HUDEP-2 (cell line): Measurements from ENCODE around the gene LYSMD4.

Source experiments
- DNase-seq, 76 experiments: peaks; one replicate each; lab custom pipeline; 2025; ENCODE audit not compliant: unreplicated experiment in 76 of 76; lab: John Stamatoyannopoulos, UW

The LYSMD4 gene

DNA sequence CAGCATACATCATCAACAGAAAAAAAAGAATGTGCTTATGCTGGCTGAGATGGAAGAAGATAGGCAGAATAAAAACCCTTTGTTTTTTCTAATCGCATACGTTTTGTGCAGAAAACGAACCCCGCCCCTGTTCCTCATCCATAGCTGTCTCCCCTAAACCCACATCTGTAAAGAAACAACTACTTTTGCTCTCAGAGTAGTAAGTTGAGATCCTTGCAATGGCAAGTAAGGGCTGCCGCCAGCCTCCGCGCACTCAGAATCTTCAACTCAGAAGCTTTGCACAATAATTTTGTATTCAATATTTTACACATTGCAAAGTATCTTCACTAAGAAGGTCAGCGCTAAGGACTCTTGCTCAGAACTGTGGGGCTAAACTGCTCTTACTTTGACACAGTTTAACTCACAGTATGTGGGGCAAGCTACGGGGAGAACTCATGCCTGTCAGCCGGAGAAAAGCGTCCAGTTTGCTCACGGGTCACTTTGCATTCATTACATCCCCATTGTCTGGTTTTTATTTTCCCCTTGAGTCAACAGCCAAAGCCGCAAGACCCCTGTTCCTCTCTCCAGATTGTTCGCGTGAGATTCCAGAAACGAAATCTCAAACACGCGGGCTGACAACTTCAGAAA lies 1.0 kb downstream of the LYSMD4 start:
- DNase-seq = no peak

DNA sequence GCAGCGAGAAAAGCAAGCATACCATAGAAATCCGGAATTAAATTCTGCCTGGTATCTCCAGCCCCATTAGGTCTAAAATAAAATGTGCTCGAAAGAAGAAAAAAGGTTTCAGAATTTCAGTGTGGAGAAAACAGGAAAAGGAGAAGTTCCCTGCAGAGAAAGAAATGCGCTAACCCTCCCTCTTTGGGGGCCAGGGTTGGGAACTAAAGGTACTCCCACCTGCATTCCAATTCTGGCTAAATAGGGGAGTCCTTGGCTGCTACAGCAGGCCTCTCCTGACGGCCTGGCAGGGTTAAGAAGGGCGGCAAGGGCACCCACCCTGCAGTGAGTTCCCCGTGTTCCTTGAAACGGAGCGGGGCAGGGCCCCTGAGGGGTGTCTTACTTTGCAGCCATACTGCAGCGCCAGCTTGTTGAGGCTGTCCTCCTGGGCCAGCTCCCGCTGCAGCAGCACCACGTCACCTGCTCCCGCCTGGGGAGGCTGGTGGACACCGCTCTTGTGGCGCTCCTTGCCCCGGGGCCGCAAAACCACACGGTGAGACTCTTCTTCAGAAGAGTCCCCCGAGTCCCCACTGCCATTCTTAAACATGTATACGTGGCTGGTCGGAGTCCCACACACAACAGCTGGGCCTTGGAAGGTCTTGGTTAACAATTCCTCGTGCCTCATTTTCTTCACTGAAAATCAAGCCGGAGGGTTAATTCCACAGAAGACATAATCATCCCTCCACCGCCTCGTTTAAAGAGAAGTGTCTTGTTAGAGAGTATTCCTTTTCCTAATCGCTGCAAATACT lies 1.7 kb downstream of the LYSMD4 start:
- DNase-seq = no peak

DNA sequence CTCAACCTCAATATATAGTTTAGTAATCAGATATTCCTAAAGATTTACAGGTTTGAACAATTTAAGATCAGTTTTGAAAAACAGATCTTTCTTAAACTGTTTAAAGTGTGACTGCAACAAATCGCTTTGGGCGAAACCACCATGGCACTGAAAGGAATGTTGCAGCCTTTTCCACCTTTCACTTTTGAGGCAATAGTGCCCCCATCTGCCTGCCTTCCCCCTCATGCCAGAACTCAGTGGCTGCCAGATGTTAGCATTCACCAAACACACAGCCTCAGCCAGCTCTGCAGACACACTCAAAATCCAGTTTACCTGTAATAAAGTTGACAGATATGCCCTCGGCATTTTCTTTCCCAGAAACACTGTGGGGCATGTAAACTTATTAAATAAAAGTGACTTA lies 3.3 kb downstream of the LYSMD4 start:
- peak in 5 of 76 experiments; percentile 3 to 14 (median 6) for DNase-seq

DNA sequence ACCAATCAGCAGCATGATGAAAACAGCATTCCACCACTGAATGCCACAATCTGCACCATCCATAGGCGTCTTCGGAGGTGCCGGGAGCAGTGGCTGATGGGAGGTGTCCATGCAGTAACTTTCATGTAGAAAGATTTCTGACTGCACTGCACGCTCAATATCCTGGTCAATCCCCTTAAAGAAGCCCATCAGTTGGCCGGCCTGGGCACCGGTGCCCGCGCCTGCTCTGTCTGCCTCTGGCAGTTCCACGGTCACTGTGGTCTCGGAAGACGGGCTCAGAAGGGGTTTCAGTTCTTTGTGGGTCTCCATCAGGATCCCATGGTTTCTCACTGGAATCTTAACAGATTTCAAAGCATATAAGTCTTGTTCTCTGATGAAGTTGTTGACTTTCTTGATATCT lies 3.9 kb downstream of the LYSMD4 start:
- DNase-seq = no peak

DNA sequence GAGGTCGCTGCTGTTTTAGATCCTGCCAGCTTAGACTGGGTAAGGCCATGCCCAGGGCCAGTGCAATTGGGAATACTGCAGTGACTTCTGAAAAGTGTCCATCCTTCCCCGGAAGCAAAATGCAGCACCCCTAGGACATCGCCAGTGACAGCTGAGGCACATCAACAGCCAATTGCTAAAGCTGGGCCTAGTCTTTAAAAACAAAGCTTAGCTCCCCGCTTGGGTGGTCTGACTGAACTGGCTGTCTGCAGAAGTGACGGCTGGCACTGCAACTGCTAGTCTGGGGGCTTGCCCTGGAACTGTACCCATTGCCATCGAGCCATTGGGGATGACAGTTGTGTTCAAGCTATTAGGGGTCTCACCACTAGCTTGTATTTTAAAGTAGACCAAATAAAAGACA lies 4.3 kb downstream of the LYSMD4 start:
- DNase-seq = no peak

DNA sequence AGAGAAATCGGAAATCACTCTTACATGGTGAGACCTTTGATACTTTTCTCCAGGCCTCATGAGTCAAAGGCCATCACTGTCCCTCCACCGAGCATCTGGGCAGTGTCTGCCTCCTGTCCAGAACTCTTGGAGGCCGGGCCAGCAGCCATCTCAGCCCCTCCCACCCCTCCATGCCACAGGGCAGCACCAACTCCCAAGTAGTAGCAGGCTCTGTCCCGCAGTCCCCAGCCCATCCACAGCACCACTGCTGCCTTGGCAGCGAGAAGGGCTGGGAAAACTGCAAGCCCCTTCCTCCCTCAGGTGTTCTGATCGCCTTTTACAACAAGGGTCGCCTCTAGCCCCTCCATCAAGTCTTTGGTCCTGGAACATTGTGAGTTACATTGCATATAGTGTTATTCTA lies 5.5 kb downstream of the LYSMD4 start:
- DNase-seq = no peak

DNA sequence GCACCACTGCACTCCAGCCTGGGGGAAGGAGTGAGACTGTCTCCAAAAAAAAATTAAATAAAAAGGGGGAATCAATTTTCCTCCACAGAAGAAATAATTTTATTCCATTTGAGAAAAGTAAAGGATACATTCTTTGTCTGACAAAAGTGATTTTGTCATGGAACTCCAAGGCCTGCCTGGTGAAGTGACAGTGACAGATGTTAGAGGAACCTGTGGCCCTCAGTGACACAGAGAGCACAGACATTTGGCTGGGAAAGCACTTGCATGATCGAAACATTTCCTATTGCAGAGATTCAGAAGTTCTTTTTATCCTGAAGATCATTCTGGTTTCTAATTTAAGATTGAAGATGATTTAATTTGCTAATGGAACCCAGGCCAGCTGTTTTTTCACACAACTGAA lies 5.9 kb downstream of the LYSMD4 start:
- no peak for DNase-seq

DNA sequence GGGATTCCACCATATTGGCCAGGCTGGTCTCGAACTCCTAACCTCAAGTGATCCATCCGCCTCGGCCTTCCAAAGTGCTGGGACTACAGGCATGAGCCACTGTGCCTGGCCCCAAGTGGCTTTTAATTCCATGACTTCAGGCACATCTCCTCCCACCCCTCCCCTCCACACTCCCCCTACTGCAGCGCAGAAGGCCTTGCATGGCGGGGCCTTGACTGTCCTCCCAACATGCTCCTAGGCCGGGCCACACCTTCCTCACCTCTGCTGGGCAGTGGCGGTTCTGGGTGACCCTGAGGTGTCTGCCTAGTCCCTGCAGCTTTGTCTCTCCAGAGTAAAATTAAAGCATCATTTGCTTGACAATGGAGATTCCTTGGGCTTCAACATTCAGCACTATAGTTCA lies 6.9 kb downstream of the LYSMD4 start:
- no peak for DNase-seq

DNA sequence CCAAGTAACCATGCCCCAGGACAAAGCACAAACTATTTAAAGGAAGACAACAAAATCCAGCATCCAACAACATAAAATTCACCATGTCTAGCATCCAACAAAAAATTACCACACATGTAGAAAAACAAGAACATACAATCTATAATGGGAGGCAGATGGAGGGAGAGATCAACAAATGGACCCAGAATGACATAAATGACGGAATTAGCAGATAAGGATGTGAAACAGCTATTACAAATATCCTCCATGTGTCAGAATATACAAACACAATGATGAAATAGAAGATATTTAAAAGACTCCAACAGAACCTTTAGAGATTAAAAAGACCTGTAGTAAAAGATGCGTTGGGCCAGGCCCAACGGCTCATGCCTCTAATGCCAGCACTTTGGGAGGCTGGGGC lies 10.8 kb downstream of the LYSMD4 start:
- DNase-seq = no peak

DNA sequence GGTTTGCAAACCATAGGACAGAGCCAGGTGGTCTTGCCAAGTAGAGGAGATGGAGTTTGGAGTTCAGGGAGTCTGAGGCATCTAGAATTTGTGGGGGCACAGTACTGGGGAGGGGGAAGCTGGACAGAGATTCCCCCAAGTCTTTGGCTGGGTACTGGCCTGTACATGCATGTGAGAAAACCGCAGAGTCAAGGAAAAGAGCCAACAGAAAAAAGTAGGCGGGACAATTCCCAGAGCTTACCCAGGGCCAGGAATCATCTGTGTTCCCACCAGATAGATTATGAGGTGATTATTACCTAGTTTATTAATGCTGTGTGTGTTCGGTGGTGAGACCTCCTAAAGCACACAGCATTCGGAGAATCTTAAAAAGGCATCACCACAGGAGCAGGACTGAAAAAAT lies 11.3 kb downstream of the LYSMD4 start:
- no peak for DNase-seq

DNA sequence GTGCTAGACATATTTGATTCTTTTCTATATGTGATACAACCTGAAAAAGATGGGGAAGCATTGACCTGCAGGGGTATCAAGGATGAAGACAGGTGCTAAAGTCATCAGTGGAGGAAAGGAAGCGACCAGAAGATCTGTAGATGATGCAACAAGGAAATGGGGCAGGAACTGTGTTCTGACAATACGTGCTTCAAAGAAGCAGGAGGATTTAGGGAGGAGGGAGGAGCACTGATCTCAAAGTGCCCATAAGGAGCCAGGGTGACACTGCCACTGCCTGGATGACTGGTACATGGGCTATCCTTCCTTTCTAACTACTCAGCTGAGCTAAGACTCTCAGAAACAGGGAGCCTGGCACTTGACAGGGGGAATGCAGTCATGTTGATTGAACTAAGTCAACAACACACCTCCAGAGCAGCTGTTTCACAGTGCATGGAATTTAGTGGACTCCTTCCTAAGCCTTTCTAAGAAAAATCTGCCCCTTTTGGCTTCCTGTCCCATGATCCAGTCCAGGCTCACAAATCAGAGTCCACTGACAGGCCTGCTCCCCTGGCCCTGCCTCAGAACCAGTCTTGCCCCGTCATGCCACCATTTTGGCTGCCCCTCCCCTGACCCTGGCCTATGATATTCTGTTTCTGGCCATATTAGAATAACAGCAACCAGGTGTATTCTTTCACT lies 12.0 kb downstream of the LYSMD4 start:
- DNase-seq = no peak

DNA sequence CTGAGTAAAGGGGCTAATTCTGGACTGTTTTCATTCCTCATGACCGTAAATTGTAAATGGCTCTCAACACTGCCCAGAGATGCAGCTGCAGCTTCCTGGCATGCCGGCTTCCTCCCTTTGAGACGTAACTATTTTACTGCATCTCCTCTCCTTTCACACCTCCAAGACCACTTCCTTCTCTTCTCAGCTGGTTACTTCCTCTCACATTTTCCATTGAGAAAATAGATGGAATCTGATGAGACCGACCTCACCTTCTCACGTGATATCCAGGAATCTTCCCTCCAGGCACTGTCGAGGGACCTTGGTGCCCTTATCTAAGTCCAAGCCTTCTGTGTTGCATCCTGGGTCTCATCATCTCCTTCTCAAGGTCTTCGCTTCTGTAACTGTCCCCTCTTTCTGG lies 12.7 kb downstream of the LYSMD4 start:
- DNase-seq = no peak

DNA sequence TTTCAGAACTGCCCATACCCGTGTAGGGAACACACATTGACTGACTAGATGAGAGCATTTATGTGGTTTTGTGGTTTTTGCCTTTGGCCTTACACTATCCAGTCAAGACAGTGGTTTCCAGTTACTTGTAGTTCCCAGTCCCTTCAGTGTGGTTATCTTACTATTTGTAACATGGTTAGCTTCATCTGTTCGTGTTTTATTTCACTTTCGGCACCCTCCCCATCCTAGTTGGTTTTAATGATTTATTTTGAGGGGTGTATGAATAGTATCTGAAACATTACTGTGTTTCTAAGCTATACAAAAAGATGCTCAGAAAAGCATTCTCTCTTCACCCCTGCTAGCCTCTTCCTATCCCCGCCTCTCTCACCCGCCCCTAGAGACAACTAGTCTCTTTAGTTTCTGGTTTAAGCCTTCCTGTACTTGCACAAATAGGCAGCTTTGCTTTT lies 14.1 kb downstream of the LYSMD4 start:
- DNase-seq = no peak

DNA sequence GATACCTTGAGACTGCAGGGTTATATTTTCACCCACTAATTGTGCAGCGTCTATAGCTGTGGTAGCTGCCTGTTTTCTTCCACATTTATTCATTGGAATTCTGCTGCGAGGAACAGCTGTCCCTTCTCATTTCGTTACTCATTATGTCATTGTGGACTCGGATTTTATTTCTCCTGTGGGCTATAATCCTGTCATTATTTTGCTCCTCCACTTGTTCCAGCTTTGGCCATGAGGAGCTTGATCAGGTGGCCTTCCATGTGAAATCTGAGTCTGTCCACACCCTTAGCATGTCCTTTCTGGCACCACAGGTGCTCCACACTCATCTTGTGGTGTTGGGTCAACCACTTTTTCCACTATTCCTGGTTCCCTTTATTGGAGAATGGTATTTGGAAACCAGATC lies 14.8 kb downstream of the LYSMD4 start:
- DNase-seq = no peak

DNA sequence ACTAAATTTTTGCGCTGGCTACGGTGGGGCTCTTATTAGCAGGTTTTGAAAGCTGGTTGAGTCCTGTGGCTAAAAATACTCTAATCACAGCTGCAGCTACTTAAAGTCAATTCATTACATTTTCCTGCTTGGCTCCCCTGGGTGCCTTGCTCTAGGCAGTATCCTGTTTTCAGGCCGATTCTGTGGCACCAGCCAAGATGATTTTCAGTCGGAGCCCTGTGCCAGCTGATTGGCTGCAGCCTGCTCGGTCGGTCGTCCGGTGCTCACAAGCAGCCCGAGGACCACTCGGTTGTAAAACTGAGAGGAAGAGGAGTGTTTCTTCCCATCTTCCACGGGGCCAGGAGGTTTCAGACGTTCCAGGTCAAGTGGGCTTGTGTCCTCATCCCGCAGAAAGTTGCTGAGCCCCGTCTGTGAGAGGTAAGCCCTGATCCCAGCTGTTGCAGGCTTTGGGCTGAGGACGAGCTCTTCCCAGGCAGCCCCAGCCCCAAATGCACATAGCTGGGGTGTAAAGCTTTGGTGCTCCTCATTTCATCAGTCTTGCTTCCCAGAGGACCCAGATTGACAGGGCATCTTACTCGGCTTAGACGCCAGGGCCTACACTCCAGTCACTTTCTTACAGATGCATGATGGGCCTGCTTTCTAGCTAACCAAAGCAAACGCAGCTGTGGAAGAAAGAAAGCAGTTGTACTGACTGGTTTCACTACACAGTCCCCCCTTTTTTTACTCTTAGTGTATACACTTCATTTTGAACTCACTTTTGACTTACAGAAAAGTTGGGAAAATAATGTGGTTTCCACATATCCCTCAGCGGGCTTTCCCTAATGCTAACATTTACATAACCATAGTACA lies 15.9 kb downstream of the LYSMD4 start:
- DNase-seq = no peak

DNA sequence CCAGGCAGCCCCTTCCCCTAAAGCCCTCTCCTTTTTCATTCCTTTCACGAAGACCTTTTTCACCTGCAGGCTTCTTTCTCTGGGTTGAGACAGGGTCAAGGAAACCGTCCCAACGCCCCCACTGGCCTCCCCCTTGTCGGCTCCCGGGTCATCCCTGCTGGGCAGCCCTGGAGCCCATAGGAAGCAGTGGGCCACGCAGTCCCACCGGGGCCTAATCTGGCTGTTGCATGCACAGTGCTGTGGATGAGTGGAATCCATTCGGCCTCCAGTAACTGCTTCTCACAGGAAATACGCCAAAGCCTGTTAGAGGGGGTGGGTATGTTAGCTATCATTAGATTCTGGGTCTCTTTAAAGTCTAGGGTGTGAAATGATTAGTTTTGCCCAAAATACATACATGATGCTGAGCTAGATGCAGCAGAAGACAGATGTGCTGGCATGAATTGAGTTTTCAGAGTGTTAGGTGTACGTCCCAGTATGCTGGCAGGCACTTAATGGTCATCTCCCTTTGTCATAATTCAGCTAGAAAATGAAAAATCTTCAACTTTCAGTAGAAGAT lies 16.6 kb downstream of the LYSMD4 start:
- no peak for DNase-seq

DNA sequence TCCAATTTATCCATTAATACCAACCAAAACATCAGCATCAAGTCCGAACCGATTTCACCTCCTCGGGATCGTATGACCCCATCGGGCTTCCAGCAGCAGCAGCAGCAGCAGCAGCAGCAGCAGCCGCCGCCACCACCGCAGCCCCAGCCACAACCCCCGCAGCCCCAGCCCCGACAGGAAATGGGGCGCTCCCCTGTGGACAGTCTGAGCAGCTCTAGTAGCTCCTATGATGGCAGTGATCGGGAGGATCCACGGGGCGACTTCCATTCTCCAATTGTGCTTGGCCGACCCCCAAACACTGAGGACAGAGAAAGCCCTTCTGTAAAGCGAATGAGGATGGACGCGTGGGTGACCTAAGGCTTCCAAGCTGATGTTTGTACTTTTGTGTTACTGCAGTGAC lies 20.8 kb downstream of the LYSMD4 start:
- no peak for DNase-seq

DNA sequence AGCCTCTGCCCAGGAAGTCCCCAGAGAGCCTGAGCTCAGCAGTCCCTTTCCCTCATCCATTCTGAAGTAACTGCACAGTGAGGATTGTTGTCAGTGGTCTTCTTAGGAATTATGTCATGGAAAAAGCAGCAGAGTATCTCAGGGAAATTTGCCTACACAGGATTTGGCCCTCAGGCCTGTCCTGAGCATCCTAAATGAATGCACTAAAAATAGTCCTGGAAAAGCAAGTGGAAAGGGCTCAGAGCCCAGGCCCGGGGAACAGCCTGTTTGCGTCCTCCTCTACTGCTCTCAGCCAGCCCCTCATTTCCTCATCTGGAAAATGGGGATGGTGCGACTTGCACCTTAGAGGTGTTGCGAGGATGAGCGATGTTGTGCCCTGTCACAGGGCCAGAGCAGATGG lies 21.6 kb downstream of the LYSMD4 start:
- DNase-seq = no peak

DNA sequence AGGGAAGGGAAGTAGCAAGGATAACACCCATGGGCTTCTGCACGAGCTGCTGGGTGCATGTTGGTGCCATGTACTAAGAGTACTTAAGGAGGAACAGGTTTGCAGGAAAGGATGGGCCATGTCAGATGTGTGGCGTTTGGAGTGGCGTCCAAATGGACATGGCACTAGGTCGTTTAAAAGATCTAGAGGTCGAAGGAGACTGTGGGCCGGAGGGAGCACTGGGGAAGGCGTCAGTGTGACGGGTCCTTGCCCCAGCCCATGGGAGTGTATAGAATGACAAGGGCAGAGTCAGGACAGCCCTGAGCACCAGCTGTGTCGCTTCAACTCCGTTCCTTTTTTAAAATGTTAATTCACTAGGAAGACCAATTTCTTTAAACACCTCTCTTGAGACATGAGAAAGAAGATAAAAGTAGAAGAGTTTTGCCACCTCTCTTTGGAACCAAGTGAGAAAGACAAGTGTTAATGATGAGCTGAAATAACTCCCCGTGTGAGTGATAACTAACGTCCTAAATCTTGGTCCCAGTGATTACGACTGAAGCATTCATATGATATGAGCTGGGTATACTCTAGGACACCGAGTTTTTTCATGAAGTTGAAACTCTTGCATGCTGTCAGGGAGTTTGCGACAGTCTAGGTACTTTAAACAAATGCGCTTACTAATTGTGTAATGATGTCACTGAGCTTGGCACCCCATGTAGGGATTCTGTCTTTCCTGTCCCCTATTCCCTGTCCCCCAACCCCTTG lies 23.8 kb downstream of the LYSMD4 start:
- no peak for DNase-seq

DNA sequence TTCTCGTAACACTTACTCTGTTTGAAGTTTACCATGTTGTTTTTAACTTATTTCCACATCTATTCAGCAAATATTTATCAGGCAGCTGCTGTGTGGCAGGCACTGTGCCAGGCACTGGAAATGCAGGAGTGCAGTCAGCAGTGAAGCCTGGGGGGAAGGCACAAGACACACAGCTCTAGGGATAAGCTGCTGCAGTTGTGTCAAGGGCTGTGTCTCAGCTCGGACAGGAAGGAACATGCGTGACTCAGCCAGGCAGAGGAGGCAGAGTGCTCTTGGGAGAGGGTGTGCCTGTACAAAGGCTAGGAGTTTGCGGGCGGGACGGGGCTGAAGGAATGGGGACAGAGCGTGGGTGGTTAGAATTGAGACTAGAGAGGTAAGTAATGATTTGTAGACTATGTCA lies 24.7 kb downstream of the LYSMD4 start:
- peak in 69 of 76 experiments; percentile 8 to 76 (median 53) for DNase-seq
